Nephron progenitor cell (in vitro differentiated cells): ENCODE results near the gene PPA2.

Experiments
- DNase-seq: peaks from one replicate; pipeline ENCODE4 v3.0.0; 2021
- H3K27ac Mint-ChIP-seq: 2 replicates; pipeline ENCODE4 v1.8.0; 2021; ENCODE audit warnings: mild to moderate bottlenecking, moderate library complexity, mixed read lengths
- H3K27me3 Mint-ChIP-seq: 2 replicates; pipeline ENCODE4 v1.8.0; 2021; ENCODE audit warnings: mild to moderate bottlenecking, low read depth, mixed read lengths; ENCODE audit not compliant: poor library complexity
- H3K36me3 Mint-ChIP-seq: 2 replicates; pipeline ENCODE4 v1.8.0; 2021; ENCODE audit warnings: low read depth, mixed read lengths
- H3K4me1 Mint-ChIP-seq: 2 replicates; pipeline ENCODE4 v1.8.0; 2021; ENCODE audit warnings: mixed read lengths
- H3K4me3 Mint-ChIP-seq: 2 replicates; pipeline ENCODE4 v1.8.0; 2021; ENCODE audit warnings: mild to moderate bottlenecking, moderate library complexity, mixed read lengths
- H3K9me3 Mint-ChIP-seq: 2 replicates; pipeline ENCODE4 v1.8.0; 2021; ENCODE audit warnings: mild to moderate bottlenecking, moderate library complexity, mixed read lengths
- CTCF ChIP-seq: fragments of 200-600 bp; sonication (generic); IDR thresholded peaks from 2 replicates; pipeline ENCODE4 v1.5.0; 2021; ENCODE audit warnings: antibody characterized with exemption

Gene PPA2

GRCh38 chr4:105473324-105474098, at the start of gene PPA2:
Gene PPA2 (minus strand): TSS chr4:105474062. CDS start chr4:105474050, 12 bp downstream.
- DNase-seq, result peak; percentile 78
- Mint-ChIP-seq H3K36me3 (peaks cover 27% of the 10 kb centered on the region), H3K4me1 (peaks cover 21% of the 10 kb centered on the region), H3K9me3 (peaks cover 5% of the 10 kb centered on the region), H3K4me3 (peak within 1 kb of the TSS; percentile 99), H3K27me3 (peaks cover 12% of the 10 kb centered on the region), H3K27ac (peak within 1 kb of the TSS; percentile 99)
- no peak for TF ChIP-seq CTCF

- H3K36me3 Mint-ChIP-seq, result no peaks in the 10 kb centered on the region
- DNase-seq, result peak; percentile 37
- no peak overlapping the region for H3K27ac Mint-ChIP-seq
- no peaks in the 10 kb centered on the region for H3K9me3 Mint-ChIP-seq
- peaks cover 2% of the 10 kb centered on the region for H3K27me3 Mint-ChIP-seq
- peak; percentile 64 for TF ChIP-seq CTCF
- H3K4me3 Mint-ChIP-seq, result no peak overlapping the region
- H3K4me1 Mint-ChIP-seq, result no peaks in the 10 kb centered on the region
These were observed 47.2 kb upstream of the PPA2 start for GRCh38 chr4:105520819-105521790.

- Mint-ChIP-seq H3K4me3 (no peak overlapping the region), H3K4me1 (no peaks in the 10 kb centered on the region), H3K27me3 (peaks cover 4% of the 10 kb centered on the region), H3K27ac (no peak overlapping the region), H3K36me3 (no peaks in the 10 kb centered on the region), H3K9me3 (peaks cover 27% of the 10 kb centered on the region)
- DNase-seq, result no peak
- TF ChIP-seq CTCF, result no peak
These were observed 36.4 kb upstream of the PPA2 start for GRCh38 chr4:105510245-105510644.

- DNase-seq, result no peak
- H3K36me3 Mint-ChIP-seq, result no peaks in the 10 kb centered on the region
- no peak overlapping the region for H3K4me3 Mint-ChIP-seq
- peaks cover 4% of the 10 kb centered on the region for H3K27me3 Mint-ChIP-seq
- TF ChIP-seq CTCF, result no peak
- no peak overlapping the region for H3K27ac Mint-ChIP-seq
- H3K9me3 Mint-ChIP-seq, result peaks cover 22% of the 10 kb centered on the region
- no peaks in the 10 kb centered on the region for H3K4me1 Mint-ChIP-seq
These were observed 35.9 kb upstream of the PPA2 start for GRCh38 chr4:105509714-105510113.

DNA sequence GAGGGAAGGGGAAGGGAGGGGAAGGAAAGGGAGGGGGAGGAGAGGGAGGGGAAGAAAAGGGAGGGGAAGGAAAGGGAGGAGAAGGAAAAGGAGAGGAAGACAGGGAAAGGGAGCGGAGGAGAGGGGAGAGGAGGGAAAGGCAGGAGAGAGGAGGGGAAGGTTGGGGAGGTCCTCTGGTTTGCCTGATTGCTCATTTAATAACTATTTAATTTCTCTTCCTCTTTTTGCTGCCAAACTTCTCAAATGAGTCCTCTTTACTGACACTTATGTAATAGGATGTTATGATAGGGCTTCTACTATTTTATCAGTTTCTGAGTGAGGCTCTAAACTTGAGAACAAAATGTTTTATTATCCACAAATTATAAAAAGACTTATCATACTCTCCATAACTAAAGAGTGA, 35.4 kb upstream of the PPA2 start:
- H3K4me3 Mint-ChIP-seq, result no peak overlapping the region
- peaks cover 4% of the 10 kb centered on the region for H3K27me3 Mint-ChIP-seq
- TF ChIP-seq CTCF, result no peak
- no peak for DNase-seq
- no peak overlapping the region for H3K27ac Mint-ChIP-seq
- H3K4me1 Mint-ChIP-seq, result no peaks in the 10 kb centered on the region
- H3K9me3 Mint-ChIP-seq, result peaks cover 19% of the 10 kb centered on the region
- H3K36me3 Mint-ChIP-seq, result no peaks in the 10 kb centered on the region
